Measurements from ENCODE around the gene ZEB2.

DNA sequence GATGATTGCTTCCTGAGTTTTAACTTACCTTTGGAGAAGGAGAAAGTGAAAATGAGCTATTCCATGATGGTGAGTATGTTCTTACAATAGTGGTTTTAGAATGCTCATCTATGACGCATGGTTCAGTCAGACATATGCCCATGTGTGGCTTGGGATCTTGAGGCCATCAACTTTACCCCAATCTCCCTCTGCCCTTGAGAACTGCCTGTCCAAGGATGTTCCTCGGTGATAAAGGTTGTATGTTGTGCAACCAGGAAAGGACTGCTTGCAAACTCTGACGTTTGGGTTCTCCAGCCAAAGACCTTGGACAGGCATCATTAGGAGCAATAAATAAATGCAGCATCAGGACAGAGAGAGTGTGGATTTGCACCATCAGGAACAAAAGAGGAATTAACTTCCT, 165.0 kb downstream of the ZEB2 start:
- TF ChIP-seq POLR2A (IDR thresholded peaks at IDR 0.05): no peak
- TF ChIP-seq, protein P1, sequence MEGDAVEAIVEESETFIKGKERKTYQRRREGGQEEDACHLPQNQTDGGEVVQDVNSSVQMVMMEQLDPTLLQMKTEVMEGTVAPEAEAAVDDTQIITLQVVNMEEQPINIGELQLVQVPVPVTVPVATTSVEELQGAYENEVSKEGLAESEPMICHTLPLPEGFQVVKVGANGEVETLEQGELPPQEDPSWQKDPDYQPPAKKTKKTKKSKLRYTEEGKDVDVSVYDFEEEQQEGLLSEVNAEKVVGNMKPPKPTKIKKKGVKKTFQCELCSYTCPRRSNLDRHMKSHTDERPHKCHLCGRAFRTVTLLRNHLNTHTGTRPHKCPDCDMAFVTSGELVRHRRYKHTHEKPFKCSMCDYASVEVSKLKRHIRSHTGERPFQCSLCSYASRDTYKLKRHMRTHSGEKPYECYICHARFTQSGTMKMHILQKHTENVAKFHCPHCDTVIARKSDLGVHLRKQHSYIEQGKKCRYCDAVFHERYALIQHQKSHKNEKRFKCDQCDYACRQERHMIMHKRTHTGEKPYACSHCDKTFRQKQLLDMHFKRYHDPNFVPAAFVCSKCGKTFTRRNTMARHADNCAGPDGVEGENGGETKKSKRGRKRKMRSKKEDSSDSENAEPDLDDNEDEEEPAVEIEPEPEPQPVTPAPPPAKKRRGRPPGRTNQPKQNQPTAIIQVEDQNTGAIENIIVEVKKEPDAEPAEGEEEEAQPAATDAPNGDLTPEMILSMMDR (IDR thresholded peaks at IDR 0.05): no peak

Measured in stomach (tissue), 4 donors.